IMR-90 (cell line): Measurements from ENCODE around the gene MLEC. TPM values are rescaled to one million over a fixed set of nuclear protein-coding genes. Genes with fewer than 3 reads are reported as not detected.

Experiments used
- ATAC-seq: fragments of 200-7000 bp; cut with Tn5 transposase; 2 replicates; pipeline ENCODE4 v1.9.1; 2020; ENCODE audit warnings: low read depth, mild to moderate bottlenecking, moderate library complexity
- BruUV-seq: library from RNA; stranded (reverse); fragments of 400-500 nt; replicated peaks from 2 replicates; lab custom pipeline; 2021; lab: Mats Ljungman, UMichigan
- CTCF ChIA-PET: fragments of 300-600 bp; formaldehyde crosslinking; extraction: SDS; loops from one replicate; lab custom pipeline; 2021; ENCODE audit warnings: antibody characterized with exemption; lab: Yijun Ruan, JAX
- POLR2A ChIA-PET: fragments of 300-600 bp; sonication (Branson Sonifier 250); formaldehyde crosslinking; loops from one replicate; lab custom pipeline; 2022; ENCODE audit warnings: antibody characterized with exemption; ENCODE audit not compliant: unreplicated experiment; lab: Charles Lee
- DNase-seq: peaks from one replicate; pipeline ENCODE4 v3.0.0; 2013
- H2AFZ ChIP-seq: replicated peaks from 2 replicates; pipeline ENCODE3; 2013; ENCODE audit warnings: low read length, mild to moderate bottlenecking; ENCODE audit not compliant: poor library complexity
- H2AK5ac ChIP-seq: 2 replicates; pipeline ENCODE4 v1.6.1; 2013; ENCODE audit warnings: low read depth, low read length, inconsistent platforms
- H2AK9ac ChIP-seq: replicated peaks from 2 replicates; pipeline ENCODE3; 2013; ENCODE audit warnings: mild to moderate bottlenecking, low read depth, low read length, moderate library complexity; ENCODE audit not compliant: poor library complexity
- H2BK120ac ChIP-seq: 2 replicates; pipeline ENCODE4 v1.6.1; 2013; ENCODE audit warnings: low read depth, low read length, inconsistent platforms
- H2BK15ac ChIP-seq: 3 replicates; pipeline ENCODE4 v1.6.1; 2013; ENCODE audit warnings: low read depth, low read length, inconsistent platforms
- H2BK20ac ChIP-seq: 2 replicates; pipeline ENCODE4 v1.6.1; 2013; ENCODE audit warnings: low read depth, mild to moderate bottlenecking, inconsistent platforms, low read length, moderate library complexity
- H2BK5ac ChIP-seq: 2 replicates; pipeline ENCODE4 v1.6.1; 2013; ENCODE audit warnings: mild to moderate bottlenecking, low read depth, low read length, inconsistent platforms; ENCODE audit not compliant: poor library complexity, severe bottlenecking
- H3K14ac ChIP-seq: replicated peaks from 2 replicates; pipeline ENCODE4 v1.6.1; 2013; ENCODE audit warnings: low read depth, low read length, inconsistent platforms
- H3K18ac ChIP-seq: 2 replicates; pipeline ENCODE4 v1.6.1; 2013; ENCODE audit warnings: low read depth, low read length, control low read depth
- H3K23ac ChIP-seq: 2 replicates; pipeline ENCODE4 v1.6.1; 2013; ENCODE audit warnings: low read depth, low read length, inconsistent platforms
- H3K27ac ChIP-seq: 2 replicates; pipeline ENCODE4 v1.5.1; 2013; ENCODE audit warnings: mild to moderate bottlenecking, control low read depth, low read length; ENCODE audit not compliant: insufficient read depth
- H3K27me3 ChIP-seq: 2 replicates; pipeline ENCODE4 v1.6.1; 2013; ENCODE audit warnings: low read length; ENCODE audit not compliant: control insufficient read depth, insufficient read depth
- H3K36me3 ChIP-seq: 2 replicates; pipeline ENCODE4 v1.6.1; 2013; ENCODE audit warnings: low read length, mixed read lengths; ENCODE audit not compliant: control insufficient read depth, insufficient read depth
- H3K4ac ChIP-seq: 2 replicates; pipeline ENCODE4 v1.6.1; 2013; ENCODE audit warnings: low read depth, low read length, inconsistent platforms
- H3K4me1 ChIP-seq: 2 replicates; pipeline ENCODE4 v1.6.1; 2013; ENCODE audit warnings: low read length, mixed read lengths; ENCODE audit not compliant: control insufficient read depth, insufficient read depth
- H3K4me2 ChIP-seq: 2 replicates; pipeline ENCODE4 v1.6.1; 2013; ENCODE audit warnings: low read depth, mild to moderate bottlenecking, control low read depth, low read length, moderate library complexity
- H3K4me3 ChIP-seq: 2 replicates; pipeline ENCODE4 v1.5.1; 2013; ENCODE audit warnings: low read depth, mild to moderate bottlenecking, control low read depth, low read length, moderate library complexity; ENCODE audit not compliant: insufficient read depth
- H3K56ac ChIP-seq: 2 replicates; pipeline ENCODE4 v1.6.1; 2013; ENCODE audit warnings: low read length, inconsistent platforms; ENCODE audit not compliant: insufficient read depth; ENCODE audit errors: extremely low read depth
- H3K79me1 ChIP-seq, 2 experiments: 2 replicates each; pipeline ENCODE4 v1.6.1; 2013; ENCODE audit warnings: low read length in 2 of 2, inconsistent platforms in 1 of 2, low read depth in 1 of 2
- H3K9ac ChIP-seq: 2 replicates; pipeline ENCODE4 v1.6.1; 2013; ENCODE audit warnings: low read depth, low read length, control low read depth
- H3K9me1 ChIP-seq: 2 replicates; pipeline ENCODE4 v1.6.1; 2013; ENCODE audit warnings: low read length, inconsistent platforms; ENCODE audit not compliant: insufficient read depth
- H3K9me3 ChIP-seq: 2 replicates; pipeline ENCODE4 v1.6.1; 2013; ENCODE audit warnings: low read length; ENCODE audit not compliant: control insufficient read depth, insufficient read depth
- H4K20me1 ChIP-seq: 2 replicates; pipeline ENCODE4 v1.6.1; 2013; ENCODE audit warnings: low read length, inconsistent platforms; ENCODE audit not compliant: insufficient read depth
- H4K5ac ChIP-seq: 2 replicates; pipeline ENCODE4 v1.6.1; 2013; ENCODE audit warnings: mild to moderate bottlenecking, low read depth, low read length, control low read depth
- H4K8ac ChIP-seq, 2 experiments: 2 replicates each; pipeline ENCODE4 v1.6.1; 2013; ENCODE audit warnings: low read depth in 2 of 2, low read length in 2 of 2, control low read depth in 1 of 2, inconsistent platforms in 1 of 2
- H4K91ac ChIP-seq: 2 replicates; pipeline ENCODE4 v1.6.1; 2013; ENCODE audit warnings: low read depth, low read length, inconsistent platforms; ENCODE audit not compliant: insufficient read depth
- CTCF ChIP-seq: conservative IDR thresholded peaks from 2 replicates; pipeline ENCODE4 v1.5.1; 2012; ENCODE audit warnings: mild to moderate bottlenecking, low read depth, low read length, improper control_type of control experiment
- ELK1 ChIP-seq: fragments of 150-350 bp; IDR thresholded peaks from 2 replicates; pipeline ENCODE4 v1.6.1; 2016; ENCODE audit warnings: low read depth, mild to moderate bottlenecking, low read length, moderate library complexity, borderline replicate concordance
- FOS ChIP-seq: fragments of 150-350 bp; IDR thresholded peaks from 2 replicates; pipeline ENCODE4 v1.6.1; 2016; ENCODE audit warnings: low read depth, low read length
- RFX5 ChIP-seq: IDR thresholded peaks from 2 replicates; pipeline ENCODE4 v1.8.0; 2012; ENCODE audit warnings: low read depth, mild to moderate bottlenecking, low read length, moderate library complexity
- WGBS, 2 experiments: methylation state at CpG; one replicate each; pipeline versions ENCODE4 v1.1.5 to v1.1.7; 2013; ENCODE audit warnings: missing lambda C conversion rate in 2 of 2; ENCODE audit not compliant: insufficient read length in 1 of 2; ENCODE audit errors: extremely low coverage in 2 of 2; 5-methylcytosine and 5-hydroxymethylcytosine counted together
- dilution Hi-C: fragments of 300-500 bp; cut with HindIII; formaldehyde crosslinking; loops from one replicate; pipeline ENCODE4 v1.14.3; 2018; ENCODE audit warnings: low sequenced_read_pairs; ENCODE audit not compliant: unreplicated experiment
- in situ Hi-C: fragments of 300-500 bp; cut with MboI; formaldehyde crosslinking; loops from 3 replicates; pipeline ENCODE4 v1.14.3; 2019; ENCODE audit warnings: low sequenced_read_pairs, inconsistent platforms, mixed read lengths
- intact Hi-C: fragments of 100-400 bp; cut with micrococcal nuclease; formaldehyde crosslinking; loops from 2 replicates; pipeline ENCODE4 v1.10.0; 2022
- polyA plus RNA-seq, 3 experiments: library from polyadenylated mRNA; depleted of rRNA; stranded (reverse); fragments of >200 nt; gene quantifications; 2 replicates each; pipeline ENCODE4 v1.2.3, GENCODE V29; 2012; ENCODE audit warnings: low replicate concordance in 1 of 3
- total RNA-seq: library from RNA; depleted of rRNA; stranded (reverse); fragments of >200 nt; gene quantifications from 2 replicates; pipeline ENCODE4 v1.2.3, GENCODE V29; 2012

MLEC gene
- total and polyA plus RNA-seq, 2 of the 4 experiments (the other 2 are of a cell fraction), result 44.1 to 137 TPM

- Histone ChIP-seq H3K9ac (peak overlapping the region; percentile 6; the same call in 1 of the 2 replicates), H4K8ac (peak overlapping the region; percentile 68 to 83; a peak in 3 of 4 replicates), H2BK120ac (no peak overlapping the region), H3K56ac (peak overlapping the region; percentile 26; the same call in 1 of the 2 replicates), H3K9me3 (no peaks in the 10 kb centered on the region), H3K79me1 (peaks cover 14 to 25% of the 10 kb centered on the region in 2 experiments; a peak in 3 of 4 replicates), H2AK9ac (no peak overlapping the region), H2BK20ac (no peak overlapping the region), H3K18ac (no peak overlapping the region), H3K4me3 (peak overlapping the region; percentile 59), H3K27me3 (no peaks in the 10 kb centered on the region), H4K91ac (no peak overlapping the region), H2AFZ (peak overlapping the region; percentile 94), H4K20me1 (no peaks in the 10 kb centered on the region), H3K14ac (no peak overlapping the region), H3K4me1 (peaks cover 14% of the 10 kb centered on the region; the same call in 1 of the 2 replicates), H3K36me3 (peaks cover 21% of the 10 kb centered on the region), H4K5ac (no peak overlapping the region), H3K27ac (0 out of 2 replicates have a peak overlapping the region, but pooled peaks have one; percentile 9), H3K23ac (peak overlapping the region; percentile 14; the same call in 1 of the 2 replicates), H3K4ac (no peak overlapping the region), H2BK5ac (no peak overlapping the region), H2AK5ac (peak overlapping the region; percentile 15; the same call in 1 of the 2 replicates), H3K4me2 (peak overlapping the region; percentile 69), H3K9me1 (peaks cover 12% of the 10 kb centered on the region), H2BK15ac (no peak overlapping the region)
- CTCF ChIA-PET, result no interaction called here
- 11% methylated on average over 5 of the region's 14 CpGs; no CpG with 5 or more reads in 1 of the 2 experiments for WGBS, 2 experiments
- dilution Hi-C loops, result no loop called here
- in situ Hi-C loops, result no loop called here
- TF ChIP-seq ELK1 (no peak), RFX5 (no peak), FOS (no peak), CTCF (no peak)
- POLR2A ChIA-PET, result no interaction called here
- intact Hi-C loops, result no loop called here
- no TSS peak for BruUV-seq
- DNase-seq (no peak), ATAC-seq (no peak; the same call in 1 of the 2 replicates)
Measured at GRCh38 chr12:120725151-120725658, 38.3 kb downstream of the MLEC start.
